Measurements from ENCODE around the gene HOPX.

HOPX gene

DNA sequence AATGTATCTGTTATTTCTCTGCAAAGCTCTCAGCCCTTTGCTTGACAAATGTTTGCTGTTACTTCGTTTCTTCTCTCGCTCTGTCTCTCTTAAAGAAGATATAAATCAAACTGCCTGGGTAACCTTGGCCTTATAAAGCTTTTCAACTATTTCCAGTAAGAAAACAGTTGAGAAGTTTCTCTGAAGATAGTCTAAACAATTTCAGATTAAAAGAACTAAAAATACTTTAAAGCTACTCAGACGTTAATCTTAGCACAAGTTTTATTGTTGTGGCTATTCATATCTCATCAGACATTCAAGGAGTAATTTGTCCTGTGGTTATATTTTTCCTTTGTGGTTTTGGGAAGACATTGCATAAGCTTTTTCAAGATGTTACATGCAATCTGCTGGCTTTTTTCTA is 22.6 kb downstream of the HOPX start:
- no peak overlapping the region for H3K4me3 ChIP-seq (ENCODE audit: low read depth, low read length)
- DNase-seq (ENCODE audit: low read depth, low spot score) = no peak
- CTCF ChIA-PET = interaction anchor here (1.2 to 1.3 kb wide), 2 partner anchors 8 to 114 kb away, joined by 3 read pairs; no protein-coding TSS in a partner anchor
- POLR2A ChIA-PET = no interaction called here
- TF ChIP-seq CTCF (IDR thresholded peaks at IDR 0.05; ENCODE audit: insufficient read depth, low read length, missing control alignments) = no peak

DNA sequence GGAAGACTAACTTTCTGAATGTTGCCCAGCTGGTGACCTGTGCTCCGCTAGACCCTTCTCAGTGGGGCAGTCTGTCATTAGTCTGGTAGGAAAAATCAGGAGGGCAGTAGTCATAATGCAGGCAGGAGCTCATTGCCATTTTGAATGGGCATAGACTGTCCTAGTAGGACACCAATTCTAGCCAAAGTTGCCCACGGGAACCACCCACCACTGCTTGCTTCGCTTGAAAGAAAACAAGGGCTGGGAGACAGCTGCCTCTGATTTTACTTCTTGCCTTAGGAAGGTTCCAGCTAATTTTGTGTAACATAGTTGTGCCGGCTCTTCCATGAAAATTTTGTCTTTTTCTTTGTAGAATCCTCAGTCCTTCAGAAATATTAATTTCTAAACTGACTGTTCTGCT is 23.3 kb downstream of the HOPX start:
- CTCF ChIA-PET = no interaction called here

DNA sequence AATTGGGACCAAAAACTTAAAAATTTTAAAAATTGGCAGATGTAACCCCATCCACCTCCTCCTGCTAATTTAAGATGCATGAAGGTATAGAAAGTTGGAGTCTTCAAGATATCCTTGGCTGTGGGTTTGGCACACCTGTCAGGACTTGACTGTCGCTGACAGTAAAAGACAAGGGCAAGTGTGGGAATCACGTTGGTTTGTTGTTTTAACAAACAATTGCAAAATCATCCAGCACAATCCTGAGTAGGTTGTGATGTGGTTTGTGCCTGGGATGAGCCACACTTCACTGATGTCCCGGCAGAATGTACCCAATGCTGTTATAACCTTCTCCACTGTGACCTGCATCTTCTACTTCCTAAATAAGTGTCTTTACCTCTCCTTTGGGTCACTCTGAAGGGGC is 24.0 kb downstream of the HOPX start:
- no peak for DNase-seq (ENCODE audit: low read depth, low spot score)
- ChIA-PET CTCF (no interaction called here), POLR2A (interaction anchor here (0.6 kb wide), 1 partner anchor 12 kb away, joined by 3 read pairs; no protein-coding TSS in a partner anchor)
- H3K4me3 ChIP-seq (ENCODE audit: low read depth, low read length) = no peak overlapping the region
- no peak for TF ChIP-seq CTCF (IDR thresholded peaks at IDR 0.05; ENCODE audit: insufficient read depth, low read length, missing control alignments)

More for the DNA sequence above, 23.3 kb downstream of the HOPX start:
- POLR2A ChIA-PET = interaction anchor here (0.6 kb wide), 1 partner anchor 11 kb away, joined by 3 read pairs; no protein-coding TSS in a partner anchor
- DNase-seq (ENCODE audit: low read depth, low spot score) = no peak
- no peak for TF ChIP-seq CTCF (IDR thresholded peaks at IDR 0.05; ENCODE audit: insufficient read depth, low read length, missing control alignments)
- H3K4me3 ChIP-seq (ENCODE audit: low read depth, low read length) = no peak overlapping the region

DNA sequence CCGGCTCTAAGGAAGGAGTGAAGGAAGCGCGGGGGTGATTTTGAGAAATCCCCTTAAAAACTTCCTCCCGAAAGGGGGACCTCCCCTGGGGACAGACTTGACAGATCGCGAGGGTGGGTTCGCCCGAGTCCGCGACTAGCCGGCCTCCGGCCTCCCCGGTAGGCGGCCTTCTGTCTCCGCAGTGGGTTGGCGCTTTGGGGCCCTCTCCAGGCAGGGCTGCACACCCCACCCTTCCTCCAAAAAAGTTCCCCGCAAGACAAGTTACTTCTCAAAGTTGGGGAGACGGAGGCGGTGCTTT is 24.8 kb downstream of the HOPX start:
- H3K4me3 ChIP-seq (ENCODE audit: low read depth, low read length) = peak overlapping the region; percentile 59
- CTCF ChIA-PET = no interaction called here

DNA sequence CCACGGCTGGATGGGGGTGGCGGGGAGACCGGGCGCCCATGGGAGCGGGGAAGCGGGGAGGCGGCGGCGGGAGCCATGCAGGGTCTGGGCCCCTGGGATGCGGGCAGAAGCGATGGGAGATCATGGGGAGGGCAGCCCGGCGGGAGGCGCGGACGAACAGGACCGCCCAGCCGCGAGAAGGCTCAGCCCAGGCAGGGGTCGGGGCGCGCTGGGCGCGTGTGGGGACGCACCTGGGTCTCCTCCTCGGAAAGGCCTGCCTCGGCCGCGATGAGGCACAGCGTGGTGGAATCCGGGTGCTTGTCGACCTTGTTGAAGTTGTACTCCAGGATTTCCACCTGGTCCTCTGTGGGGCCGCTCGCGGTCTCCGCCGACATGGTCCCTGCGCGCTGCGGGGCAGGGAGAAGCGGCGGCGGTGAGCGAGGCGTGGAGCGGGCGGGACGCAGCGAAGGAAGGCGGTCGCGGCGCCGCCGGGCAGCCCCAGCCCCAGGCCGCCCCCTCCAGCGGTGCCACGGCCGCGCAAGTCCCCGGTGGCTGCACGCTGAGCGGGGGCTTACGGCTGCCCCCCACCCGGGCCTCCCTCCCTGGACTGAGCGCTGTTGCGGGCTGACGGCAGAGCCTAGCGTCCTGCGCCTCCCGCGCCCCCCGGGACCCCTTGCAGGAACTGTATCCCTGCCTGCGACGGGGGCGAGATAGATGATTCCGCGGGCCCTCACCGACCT is 25.3 kb downstream of the HOPX start:
- CTCF ChIA-PET = interaction anchor here (1.8 kb wide), 1 partner anchor 15 kb away, joined by 16 read pairs; no protein-coding TSS in a partner anchor
- POLR2A ChIA-PET = no interaction called here
- H3K4me3 ChIP-seq (ENCODE audit: low read depth, low read length) = peak overlapping the region; percentile 59
- no peak for TF ChIP-seq CTCF (IDR thresholded peaks at IDR 0.05; ENCODE audit: insufficient read depth, low read length, missing control alignments)
- DNase-seq (ENCODE audit: low read depth, low spot score) = no peak

More for the DNA sequence above, 24.8 kb downstream of the HOPX start:
- no peak for DNase-seq (ENCODE audit: low read depth, low spot score)
- POLR2A ChIA-PET = no interaction called here
- peak; percentile 19 for TF ChIP-seq CTCF (IDR thresholded peaks at IDR 0.05; ENCODE audit: insufficient read depth, low read length, missing control alignments)

GRCh38 chr4:56655209-56655626 is 25.9 kb downstream of the HOPX start:
- peak overlapping the region; percentile 59 for H3K4me3 ChIP-seq (ENCODE audit: low read depth, low read length)
- ChIA-PET CTCF (interaction anchor here (0.6 to 1.8 kb wide), 2 partner anchors 15 to 20 kb away, joined by 3 to 16 read pairs; no protein-coding TSS in a partner anchor), POLR2A (no interaction called here)
- no peak for DNase-seq (ENCODE audit: low read depth, low spot score)
- no peak for TF ChIP-seq CTCF (IDR thresholded peaks at IDR 0.05; ENCODE audit: insufficient read depth, low read length, missing control alignments)

Measured in AG04449 (cell line).